AG04450 (cell line): ENCODE measurements around the gene SSBP4. TPM values are rescaled to one million over a fixed set of nuclear protein-coding genes. Genes with fewer than 3 reads are reported as not detected.

Source experiments
- CTCF ChIA-PET: fragments of 300-600, 350-600 bp; formaldehyde crosslinking; extraction: SDS; loops from one replicate; lab custom pipeline; 2022; ENCODE audit warnings: antibody characterized with exemption, inconsistent platforms; lab: Charles Lee
- POLR2A ChIA-PET: fragments of 350-600 bp; formaldehyde crosslinking; extraction: SDS; loops from one replicate; lab custom pipeline; 2021; ENCODE audit warnings: antibody characterized with exemption, inconsistent platforms; lab: Yijun Ruan, JAX
- DNase-seq: peaks from one replicate; pipeline ENCODE4 v3.0.0-alpha.2; 2011; ENCODE audit warnings: low read depth, low spot score
- H3K27ac ChIP-seq: one replicate; pipeline ENCODE4 v1.5.1; 2012; ENCODE audit warnings: low read depth, low read length, control low read depth
- H3K27me3 ChIP-seq: one replicate; pipeline ENCODE4 v1.6.0; 2012; ENCODE audit warnings: low read length; ENCODE audit not compliant: control insufficient read depth, insufficient read depth
- H3K4me3 ChIP-seq: 2 replicates; pipeline ENCODE4 v1.5.1; 2011; ENCODE audit warnings: mild to moderate bottlenecking, low read depth, low read length, control low read depth
- H3K9me3 ChIP-seq: 2 replicates; pipeline ENCODE4 v1.5.1; 2012; ENCODE audit warnings: low read length; ENCODE audit not compliant: control insufficient read depth, insufficient read depth
- CTCF ChIP-seq: IDR thresholded peaks from 2 replicates; pipeline ENCODE4 v1.5.1; 2011; ENCODE audit warnings: low read depth, low read length, control low read depth, inconsistent platforms
- polyA plus RNA-seq: library from polyadenylated mRNA; depleted of rRNA; stranded (reverse); fragments of >200 nt; gene quantifications from 2 replicates; pipeline ENCODE4 v1.2.3, GENCODE V29; 2011

Gene SSBP4
- polyA plus RNA-seq, 1 experiment, result 9.4 TPM

GRCh38 chr19:18441804-18442788 lies 22.9 kb downstream of the SSBP4 start:
- POLR2A ChIA-PET, result no interaction called here

GRCh38 chr19:18442941-18443340 lies 23.7 kb downstream of the SSBP4 start:
- Histone ChIP-seq H3K27ac (no peak overlapping the region), H3K4me3 (no peak overlapping the region), H3K9me3 (no peaks in the 10 kb centered on the region; the same call in 1 of the 2 replicates), H3K27me3 (no peaks in the 10 kb centered on the region)
- no peak for DNase-seq
- CTCF ChIA-PET, result no interaction called here
- POLR2A ChIA-PET, result no interaction called here
- no peak for TF ChIP-seq CTCF

More at GRCh38 chr19:18441804-18442788, 22.9 kb downstream of the SSBP4 start:
- DNase-seq, result no peak
- no peak overlapping the region for H3K4me3 ChIP-seq
- H3K27me3 ChIP-seq, result no peaks in the 10 kb centered on the region
- no peaks in the 10 kb centered on the region; the same call in 1 of the 2 replicates for H3K9me3 ChIP-seq
- no peak overlapping the region for H3K27ac ChIP-seq
- CTCF ChIA-PET, result no interaction called here
- TF ChIP-seq CTCF, result no peak

GRCh38 chr19:18443406-18443805 lies 24.2 kb downstream of the SSBP4 start:
- no peak for TF ChIP-seq CTCF
- CTCF ChIA-PET, result no interaction called here
- no peak for DNase-seq
- Histone ChIP-seq H3K9me3 (no peaks in the 10 kb centered on the region; the same call in 1 of the 2 replicates), H3K4me3 (no peak overlapping the region), H3K27me3 (no peaks in the 10 kb centered on the region), H3K27ac (no peak overlapping the region)
- POLR2A ChIA-PET, result no interaction called here

GRCh38 chr19:18443831-18444230 lies 24.6 kb downstream of the SSBP4 start:
- ChIA-PET POLR2A (no interaction called here), CTCF (no interaction called here)
- no peak for TF ChIP-seq CTCF
- Histone ChIP-seq H3K27me3 (no peaks in the 10 kb centered on the region), H3K27ac (no peak overlapping the region), H3K4me3 (no peak overlapping the region), H3K9me3 (no peaks in the 10 kb centered on the region; the same call in 1 of the 2 replicates)
- no peak for DNase-seq

GRCh38 chr19:18444513-18444912 lies 25.3 kb downstream of the SSBP4 start:
- CTCF ChIA-PET, result no interaction called here
- TF ChIP-seq CTCF, result no peak
- POLR2A ChIA-PET, result no interaction called here

More at GRCh38 chr19:18444513-18444912, 25.3 kb downstream of the SSBP4 start:
- Histone ChIP-seq H3K27me3 (no peaks in the 10 kb centered on the region), H3K27ac (no peak overlapping the region), H3K4me3 (no peak overlapping the region), H3K9me3 (no peaks in the 10 kb centered on the region; the same call in 1 of the 2 replicates)
- no peak for DNase-seq
